ENCODE data around the gene VPS16.

VPS16 gene

DNA sequence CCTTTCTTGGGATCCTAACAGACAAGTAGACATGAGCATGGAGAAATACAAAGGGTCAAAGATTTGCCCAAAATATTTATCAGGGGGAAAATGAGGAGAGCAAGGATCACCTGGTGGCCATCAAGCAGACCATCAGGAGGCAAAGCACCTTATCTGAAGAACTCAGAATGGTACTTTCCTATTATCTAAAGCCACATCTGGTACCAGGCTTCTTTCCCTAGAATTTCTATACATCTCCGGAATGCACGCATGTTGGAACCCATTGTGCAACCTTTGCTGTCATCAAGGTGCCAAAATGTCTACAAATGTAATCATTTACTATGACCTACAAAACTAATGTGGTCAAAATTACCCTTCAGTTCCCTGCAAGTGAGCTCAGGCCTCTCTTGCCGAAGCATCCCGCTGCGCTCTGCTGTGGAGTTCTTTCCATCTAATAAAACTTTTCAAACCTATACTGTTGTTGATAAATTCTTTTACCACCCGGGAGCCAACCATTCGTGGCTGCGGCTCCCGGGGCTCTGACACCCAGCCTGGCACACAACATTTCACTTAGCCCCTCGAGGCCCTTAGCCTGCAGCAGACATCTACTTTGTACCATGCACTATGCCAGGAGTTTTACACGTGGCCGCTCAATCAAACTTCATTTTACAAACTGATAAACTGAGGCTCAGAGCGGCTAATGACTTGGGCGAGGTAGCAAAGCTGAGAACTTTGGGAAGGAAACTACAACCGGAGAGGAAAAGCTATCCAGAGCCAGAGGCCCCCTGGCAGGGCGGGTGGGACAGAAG, 36.3 kb upstream of the VPS16 start (continued):
- TF ChIP-seq, protein P1, sequence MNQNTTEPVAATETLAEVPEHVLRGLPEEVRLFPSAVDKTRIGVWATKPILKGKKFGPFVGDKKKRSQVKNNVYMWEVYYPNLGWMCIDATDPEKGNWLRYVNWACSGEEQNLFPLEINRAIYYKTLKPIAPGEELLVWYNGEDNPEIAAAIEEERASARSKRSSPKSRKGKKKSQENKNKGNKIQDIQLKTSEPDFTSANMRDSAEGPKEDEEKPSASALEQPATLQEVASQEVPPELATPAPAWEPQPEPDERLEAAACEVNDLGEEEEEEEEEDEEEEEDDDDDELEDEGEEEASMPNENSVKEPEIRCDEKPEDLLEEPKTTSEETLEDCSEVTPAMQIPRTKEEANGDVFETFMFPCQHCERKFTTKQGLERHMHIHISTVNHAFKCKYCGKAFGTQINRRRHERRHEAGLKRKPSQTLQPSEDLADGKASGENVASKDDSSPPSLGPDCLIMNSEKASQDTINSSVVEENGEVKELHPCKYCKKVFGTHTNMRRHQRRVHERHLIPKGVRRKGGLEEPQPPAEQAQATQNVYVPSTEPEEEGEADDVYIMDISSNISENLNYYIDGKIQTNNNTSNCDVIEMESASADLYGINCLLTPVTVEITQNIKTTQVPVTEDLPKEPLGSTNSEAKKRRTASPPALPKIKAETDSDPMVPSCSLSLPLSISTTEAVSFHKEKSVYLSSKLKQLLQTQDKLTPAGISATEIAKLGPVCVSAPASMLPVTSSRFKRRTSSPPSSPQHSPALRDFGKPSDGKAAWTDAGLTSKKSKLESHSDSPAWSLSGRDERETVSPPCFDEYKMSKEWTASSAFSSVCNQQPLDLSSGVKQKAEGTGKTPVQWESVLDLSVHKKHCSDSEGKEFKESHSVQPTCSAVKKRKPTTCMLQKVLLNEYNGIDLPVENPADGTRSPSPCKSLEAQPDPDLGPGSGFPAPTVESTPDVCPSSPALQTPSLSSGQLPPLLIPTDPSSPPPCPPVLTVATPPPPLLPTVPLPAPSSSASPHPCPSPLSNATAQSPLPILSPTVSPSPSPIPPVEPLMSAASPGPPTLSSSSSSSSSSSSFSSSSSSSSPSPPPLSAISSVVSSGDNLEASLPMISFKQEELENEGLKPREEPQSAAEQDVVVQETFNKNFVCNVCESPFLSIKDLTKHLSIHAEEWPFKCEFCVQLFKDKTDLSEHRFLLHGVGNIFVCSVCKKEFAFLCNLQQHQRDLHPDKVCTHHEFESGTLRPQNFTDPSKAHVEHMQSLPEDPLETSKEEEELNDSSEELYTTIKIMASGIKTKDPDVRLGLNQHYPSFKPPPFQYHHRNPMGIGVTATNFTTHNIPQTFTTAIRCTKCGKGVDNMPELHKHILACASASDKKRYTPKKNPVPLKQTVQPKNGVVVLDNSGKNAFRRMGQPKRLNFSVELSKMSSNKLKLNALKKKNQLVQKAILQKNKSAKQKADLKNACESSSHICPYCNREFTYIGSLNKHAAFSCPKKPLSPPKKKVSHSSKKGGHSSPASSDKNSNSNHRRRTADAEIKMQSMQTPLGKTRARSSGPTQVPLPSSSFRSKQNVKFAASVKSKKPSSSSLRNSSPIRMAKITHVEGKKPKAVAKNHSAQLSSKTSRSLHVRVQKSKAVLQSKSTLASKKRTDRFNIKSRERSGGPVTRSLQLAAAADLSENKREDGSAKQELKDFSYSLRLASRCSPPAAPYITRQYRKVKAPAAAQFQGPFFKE (tag by site-specific recombination; IDR thresholded peaks at IDR 0.05; ENCODE audit: borderline replicate concordance), result no peak
- TF ChIP-seq ZBTB8A (tag by site-specific recombination; IDR thresholded peaks at IDR 0.05) (no peak), SALL2 (tag by site-specific recombination; IDR thresholded peaks at IDR 0.05; ENCODE audit: borderline replicate concordance) (no peak), KLF10 (tag by site-specific recombination; IDR thresholded peaks at IDR 0.05) (no peak), ZNF121 (tag by site-specific recombination; IDR thresholded peaks at IDR 0.05) (no peak), ZBTB48 (tag by site-specific recombination; IDR thresholded peaks at IDR 0.05) (no peak), GLIS2 (tag by site-specific recombination; IDR thresholded peaks at IDR 0.05) (no peak), RBAK (tag by site-specific recombination; IDR thresholded peaks at IDR 0.05) (no peak), ZNF433 (tag by site-specific recombination; IDR thresholded peaks at IDR 0.05; ENCODE audit: low read depth) (no peak), ZNF830 (tag by site-specific recombination; IDR thresholded peaks at IDR 0.05; ENCODE audit: low read depth) (no peak), SCRT1 (tag by site-specific recombination; IDR thresholded peaks at IDR 0.05; ENCODE audit: borderline replicate concordance) (no peak)
- TF ChIP-seq, protein P2, sequence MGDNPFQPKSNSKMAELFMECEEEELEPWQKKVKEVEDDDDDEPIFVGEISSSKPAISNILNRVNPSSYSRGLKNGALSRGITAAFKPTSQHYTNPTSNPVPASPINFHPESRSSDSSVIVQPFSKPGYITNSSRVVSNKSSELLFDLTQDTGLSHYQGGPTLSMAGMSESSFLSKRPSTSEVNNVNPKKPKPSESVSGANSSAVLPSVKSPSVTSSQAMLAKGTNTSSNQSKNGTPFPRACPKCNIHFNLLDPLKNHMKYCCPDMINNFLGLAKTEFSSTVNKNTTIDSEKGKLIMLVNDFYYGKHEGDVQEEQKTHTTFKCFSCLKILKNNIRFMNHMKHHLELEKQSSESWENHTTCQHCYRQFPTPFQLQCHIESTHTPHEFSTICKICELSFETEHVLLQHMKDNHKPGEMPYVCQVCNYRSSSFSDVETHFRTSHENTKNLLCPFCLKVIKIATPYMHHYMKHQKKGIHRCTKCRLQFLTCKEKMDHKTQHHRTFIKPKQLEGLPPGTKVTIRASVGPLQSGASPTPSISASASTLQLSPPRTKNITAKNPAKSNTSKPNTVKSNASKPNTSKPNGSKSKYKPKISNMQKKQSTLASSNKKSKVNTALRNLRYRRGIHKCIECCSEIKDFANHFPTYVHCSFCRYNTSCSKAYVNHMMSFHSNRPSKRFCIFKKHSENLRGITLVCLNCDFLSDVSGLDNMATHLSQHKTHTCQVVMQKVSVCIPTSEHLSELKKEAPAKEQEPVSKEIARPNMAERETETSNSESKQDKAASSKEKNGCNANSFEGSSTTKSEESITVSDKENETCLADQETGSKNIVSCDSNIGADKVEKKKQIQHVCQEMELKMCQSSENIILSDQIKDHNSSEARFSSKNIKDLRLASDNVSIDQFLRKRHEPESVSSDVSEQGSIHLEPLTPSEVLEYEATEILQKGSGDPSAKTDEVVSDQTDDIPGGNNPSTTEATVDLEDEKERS (tag by site-specific recombination; IDR thresholded peaks at IDR 0.05), result no peak

DNA sequence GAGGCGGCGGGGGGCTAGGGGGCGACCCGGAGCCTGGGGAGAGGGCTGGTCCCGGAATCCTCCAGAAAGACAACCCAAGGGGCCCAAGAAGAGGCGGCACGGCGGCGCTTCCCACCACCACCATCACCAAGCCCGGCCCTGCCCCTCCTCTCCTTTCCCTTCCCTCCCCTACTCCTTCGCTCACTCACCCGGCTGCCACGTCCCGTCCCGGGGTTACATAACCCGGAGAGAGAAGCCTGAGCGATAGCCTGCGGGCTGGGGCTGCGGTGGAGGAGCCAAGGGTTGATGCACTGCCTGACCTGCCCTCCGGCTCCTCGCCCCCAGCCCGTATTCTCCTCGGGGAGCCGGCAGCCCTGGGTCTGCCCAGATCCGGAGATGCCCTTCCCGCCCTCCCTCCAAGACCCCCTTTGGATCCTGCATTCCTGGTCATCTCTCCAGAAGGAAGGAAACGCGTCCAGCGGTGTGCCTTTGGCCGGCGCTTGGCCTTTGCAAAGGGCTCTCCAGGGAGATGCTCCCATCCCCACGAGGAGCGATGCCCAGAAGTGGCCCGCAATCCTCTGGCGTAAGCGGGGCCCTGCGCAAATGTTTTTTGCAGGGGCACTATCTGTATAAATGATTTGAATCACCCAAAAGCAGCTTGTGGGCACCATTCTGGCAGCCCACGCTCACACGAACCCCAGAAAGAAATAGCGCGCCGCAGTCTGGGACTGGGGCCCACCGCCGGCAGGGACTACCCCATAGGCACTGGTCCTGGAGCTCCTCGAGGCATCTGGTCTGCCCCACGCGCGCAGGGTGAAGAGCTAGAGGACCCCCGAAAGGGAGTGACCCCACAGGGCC, 35.5 kb upstream of the VPS16 start:
- no peak overlapping the region for H3K4me3 ChIP-seq (ENCODE audit: low read depth, low read length)
- TF ChIP-seq ZNF394 (tag by site-specific recombination; IDR thresholded peaks at IDR 0.05; ENCODE audit: borderline replicate concordance) (no peak), ZSCAN23 (tag by site-specific recombination; IDR thresholded peaks at IDR 0.05) (no peak), ZNF23 (tag by site-specific recombination; IDR thresholded peaks at IDR 0.05; ENCODE audit: borderline replicate concordance) (no peak), ZBTB48 (tag by site-specific recombination; IDR thresholded peaks at IDR 0.05) (no peak), GFI1B (tag by site-specific recombination; IDR thresholded peaks at IDR 0.05) (no peak), GLI2 (tag by site-specific recombination; IDR thresholded peaks at IDR 0.05; ENCODE audit: borderline replicate concordance, low read depth) (no peak), ZNF221 (tag by site-specific recombination; IDR thresholded peaks at IDR 0.05; ENCODE audit: borderline replicate concordance) (no peak), ZNF366 (tag by site-specific recombination; conservative IDR thresholded peaks at IDR 0.05) (no peak), HOXD13 (CRISPR knock-in tag; IDR thresholded peaks at IDR 0.05; ENCODE audit: borderline replicate concordance) (no peak), ZNF426 (tag by site-specific recombination; IDR thresholded peaks at IDR 0.05) (no peak)
- TF ChIP-seq, protein P3, sequence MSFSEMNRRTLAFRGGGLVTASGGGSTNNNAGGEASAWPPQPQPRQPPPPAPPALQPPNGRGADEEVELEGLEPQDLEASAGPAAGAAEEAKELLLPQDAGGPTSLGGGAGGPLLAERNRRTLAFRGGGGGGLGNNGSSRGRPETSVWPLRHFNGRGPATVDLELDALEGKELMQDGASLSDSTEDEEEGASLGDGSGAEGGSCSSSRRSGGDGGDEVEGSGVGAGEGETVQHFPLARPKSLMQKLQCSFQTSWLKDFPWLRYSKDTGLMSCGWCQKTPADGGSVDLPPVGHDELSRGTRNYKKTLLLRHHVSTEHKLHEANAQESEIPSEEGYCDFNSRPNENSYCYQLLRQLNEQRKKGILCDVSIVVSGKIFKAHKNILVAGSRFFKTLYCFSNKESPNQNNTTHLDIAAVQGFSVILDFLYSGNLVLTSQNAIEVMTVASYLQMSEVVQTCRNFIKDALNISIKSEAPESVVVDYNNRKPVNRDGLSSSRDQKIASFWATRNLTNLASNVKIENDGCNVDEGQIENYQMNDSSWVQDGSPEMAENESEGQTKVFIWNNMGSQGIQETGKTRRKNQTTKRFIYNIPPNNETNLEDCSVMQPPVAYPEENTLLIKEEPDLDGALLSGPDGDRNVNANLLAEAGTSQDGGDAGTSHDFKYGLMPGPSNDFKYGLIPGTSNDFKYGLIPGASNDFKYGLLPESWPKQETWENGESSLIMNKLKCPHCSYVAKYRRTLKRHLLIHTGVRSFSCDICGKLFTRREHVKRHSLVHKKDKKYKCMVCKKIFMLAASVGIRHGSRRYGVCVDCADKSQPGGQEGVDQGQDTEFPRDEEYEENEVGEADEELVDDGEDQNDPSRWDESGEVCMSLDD (tag by site-specific recombination; IDR thresholded peaks at IDR 0.05), result no peak
- H3K27ac ChIP-seq (ENCODE audit: extremely low read depth, low read depth, low read length), result no peak overlapping the region
- ChIA-PET POLR2A (no interaction called here), CTCF (interaction anchor here (0.5 to 1.2 kb wide), 2 partner anchors 52 to 377 kb away, joined by 3 to 4 read pairs; no protein-coding TSS in a partner anchor)
- H3K9me3 ChIP-seq (ENCODE audit: control insufficient read depth, insufficient read depth, low read depth, low read length), result no peaks in the 10 kb centered on the region
- H3K36me3 ChIP-seq (ENCODE audit: control insufficient read depth in 2 of 2, insufficient read depth in 1 of 2, low read length in 2 of 2), result no peaks in the 10 kb centered on the region
- H3K4me1 ChIP-seq (ENCODE audit: control insufficient read depth, insufficient read depth, low read length), result no peaks in the 10 kb centered on the region
